Smooth muscle cell (in vitro differentiated cells): ENCODE data around the gene SYTL5. TPM values are rescaled to one million over a fixed set of nuclear protein-coding genes. Genes with fewer than 3 reads are reported as not detected.
"Not testable (repeated sequence)": the region's sequence is repeated elsewhere in the genome, so short reads cannot be mapped to it uniquely, and the experiment has no call there.

Source experiments
- DNase-seq: peaks from one replicate; lab custom pipeline; 2025; ENCODE audit not compliant: unreplicated experiment; lab: John Stamatoyannopoulos, UW
- H2AFZ ChIP-seq: fragments of 200-600 bp; sonication (generic); 2 replicates; pipeline ENCODE4 v1.6.0; 2016; ENCODE audit warnings: antibody characterized with exemption, low read depth, mild to moderate bottlenecking
- H3F3A ChIP-seq: fragments of 200-600 bp; sonication (generic); 2 replicates; pipeline ENCODE4 v1.6.0; 2017; ENCODE audit warnings: antibody characterized with exemption, low read depth
- H3K27ac ChIP-seq: fragments of 200-600 bp; sonication (generic); 2 replicates; pipeline ENCODE4 v1.5.1; 2016; ENCODE audit warnings: low read depth, mild to moderate bottlenecking
- H3K27me3 ChIP-seq: fragments of 200-600 bp; sonication (generic); 2 replicates; pipeline ENCODE4 v1.6.1; 2016; ENCODE audit warnings: low read depth, mild to moderate bottlenecking
- H3K36me3 ChIP-seq: fragments of 200-600 bp; sonication (generic); 2 replicates; pipeline ENCODE4 v1.5.1; 2016; ENCODE audit warnings: low read depth
- H3K4me1 ChIP-seq: fragments of 200-600 bp; sonication (generic); 2 replicates; pipeline ENCODE4 v1.5.1; 2016; ENCODE audit warnings: low read depth
- H3K4me2 ChIP-seq: fragments of 200-600 bp; sonication (generic); 2 replicates; pipeline ENCODE4 v1.6.0; 2016; ENCODE audit warnings: mild to moderate bottlenecking
- H3K4me3 ChIP-seq: fragments of 200-600 bp; sonication (generic); 2 replicates; pipeline ENCODE4 v1.5.1; 2016; ENCODE audit warnings: mild to moderate bottlenecking
- H3K79me2 ChIP-seq: fragments of 200-600 bp; sonication (generic); 2 replicates; pipeline ENCODE4 v1.6.0; 2016; ENCODE audit warnings: low read depth, mild to moderate bottlenecking
- H3K9ac ChIP-seq: fragments of 200-600 bp; sonication (generic); 2 replicates; pipeline ENCODE4 v1.6.0; 2016; ENCODE audit warnings: low read depth
- H3K9me3 ChIP-seq: fragments of 200-600 bp; sonication (generic); replicated peaks from 2 replicates; pipeline ENCODE4 v1.5.1; 2016; ENCODE audit warnings: low read depth
- H4K20me1 ChIP-seq: fragments of 200-600 bp; sonication (generic); 2 replicates; pipeline ENCODE4 v1.6.0; 2016; ENCODE audit warnings: low read depth
- WGBS: methylation state at CpG from one replicate; pipeline ENCODE4 v1.1.7; 2016; ENCODE audit warnings: low lambda C conversion rate; 5-methylcytosine and 5-hydroxymethylcytosine counted together
- polyA plus RNA-seq: library from polyadenylated mRNA; unstranded; fragments of >200 nt; fragmentation: Nextera tagmentation; extraction: Ambion mirVana; gene quantifications from 2 replicates; pipeline ENCODE4 v1.2.1, GENCODE V29; 2016
- total RNA-seq: library from RNA; depleted of rRNA; stranded (reverse); fragments of >200 nt; gene quantifications from 2 replicates; pipeline ENCODE4 v1.2.3, GENCODE V29; 2014
- TF ChIP-seq, protein P1 (sequence below): fragments of 200-600 bp; sonication (generic); IDR thresholded peaks from 2 replicates; pipeline ENCODE4 v1.5.1; 2017; ENCODE audit warnings: borderline replicate concordance, mild to moderate bottlenecking, antibody characterized with exemption; ENCODE audit not compliant: insufficient read depth, poor library complexity, severe bottlenecking

Gene SYTL5
- total and polyA plus RNA-seq, 2 experiments from 2014 or later = 0.27 to 2.3 TPM

DNA sequence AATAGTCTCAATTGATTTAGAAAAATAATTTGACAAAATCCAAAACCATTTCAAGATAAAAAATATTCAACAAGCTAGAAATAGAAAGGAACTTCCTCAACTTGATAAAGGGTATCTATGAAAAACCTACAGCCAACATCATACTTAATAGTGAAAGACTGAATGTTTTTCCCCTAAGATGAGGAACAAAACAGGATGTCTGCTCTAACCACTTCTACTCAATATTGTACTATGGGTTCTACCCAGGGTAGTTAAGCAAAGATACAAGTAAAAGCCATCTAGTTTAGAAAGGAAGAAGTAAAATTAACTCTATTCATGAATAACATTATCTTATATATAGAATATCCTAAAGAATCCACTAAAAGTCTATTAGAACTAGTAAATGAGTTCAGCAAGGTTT, 21.5 kb upstream of the SYTL5 start:
- no peaks in the 10 kb centered on the region for H3F3A ChIP-seq
- no peaks in the 10 kb centered on the region for H3K36me3 ChIP-seq
- no peaks in the 10 kb centered on the region for H3K27me3 ChIP-seq
- DNase-seq = no peak
- H3K79me2 ChIP-seq = no peaks in the 10 kb centered on the region
- no peak overlapping the region for H3K9ac ChIP-seq
- H4K20me1 ChIP-seq = no peaks in the 10 kb centered on the region
- TF ChIP-seq, protein P1, sequence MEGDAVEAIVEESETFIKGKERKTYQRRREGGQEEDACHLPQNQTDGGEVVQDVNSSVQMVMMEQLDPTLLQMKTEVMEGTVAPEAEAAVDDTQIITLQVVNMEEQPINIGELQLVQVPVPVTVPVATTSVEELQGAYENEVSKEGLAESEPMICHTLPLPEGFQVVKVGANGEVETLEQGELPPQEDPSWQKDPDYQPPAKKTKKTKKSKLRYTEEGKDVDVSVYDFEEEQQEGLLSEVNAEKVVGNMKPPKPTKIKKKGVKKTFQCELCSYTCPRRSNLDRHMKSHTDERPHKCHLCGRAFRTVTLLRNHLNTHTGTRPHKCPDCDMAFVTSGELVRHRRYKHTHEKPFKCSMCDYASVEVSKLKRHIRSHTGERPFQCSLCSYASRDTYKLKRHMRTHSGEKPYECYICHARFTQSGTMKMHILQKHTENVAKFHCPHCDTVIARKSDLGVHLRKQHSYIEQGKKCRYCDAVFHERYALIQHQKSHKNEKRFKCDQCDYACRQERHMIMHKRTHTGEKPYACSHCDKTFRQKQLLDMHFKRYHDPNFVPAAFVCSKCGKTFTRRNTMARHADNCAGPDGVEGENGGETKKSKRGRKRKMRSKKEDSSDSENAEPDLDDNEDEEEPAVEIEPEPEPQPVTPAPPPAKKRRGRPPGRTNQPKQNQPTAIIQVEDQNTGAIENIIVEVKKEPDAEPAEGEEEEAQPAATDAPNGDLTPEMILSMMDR = no peak
- H2AFZ ChIP-seq = no peak overlapping the region
- H3K4me2 ChIP-seq = no peak overlapping the region
- H3K9me3 ChIP-seq = no peaks in the 10 kb centered on the region
- H3K27ac ChIP-seq = no peak overlapping the region
- no peaks in the 10 kb centered on the region for H3K4me1 ChIP-seq
- no peak overlapping the region for H3K4me3 ChIP-seq

DNA sequence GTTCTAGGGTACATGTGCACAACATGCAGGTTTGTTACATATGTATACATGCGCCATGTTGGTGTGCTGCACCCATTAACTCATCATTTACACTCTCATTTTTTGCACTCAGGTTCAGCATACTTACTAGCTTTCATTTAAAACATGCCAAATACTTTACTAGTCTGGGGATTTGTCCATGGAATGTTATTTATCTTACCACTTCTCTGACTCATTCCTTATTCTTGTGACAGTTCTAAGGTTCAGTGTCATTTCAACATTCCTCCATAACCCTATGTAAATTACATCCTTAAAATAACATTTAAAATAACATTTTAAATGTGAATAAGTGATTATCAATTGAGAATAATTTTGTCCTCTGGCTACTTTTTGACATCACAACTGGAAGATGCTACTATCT, 19.5 kb upstream of the SYTL5 start:
- Histone ChIP-seq H3K27ac (peak overlapping the region; percentile 52), H3K9ac (no peak overlapping the region), H3K9me3 (no peaks in the 10 kb centered on the region), H4K20me1 (no peaks in the 10 kb centered on the region), H3K4me3 (no peak overlapping the region), H3K4me1 (no peaks in the 10 kb centered on the region), H3K36me3 (no peaks in the 10 kb centered on the region), H2AFZ (no peak overlapping the region), H3K4me2 (peak overlapping the region; percentile 1), H3K27me3 (no peaks in the 10 kb centered on the region), H3F3A (no peaks in the 10 kb centered on the region), H3K79me2 (no peaks in the 10 kb centered on the region)
- WGBS = 43% methylated on average over 1 of the region's 1 CpG
- TF ChIP-seq, protein P1 = no peak
- no peak for DNase-seq

DNA sequence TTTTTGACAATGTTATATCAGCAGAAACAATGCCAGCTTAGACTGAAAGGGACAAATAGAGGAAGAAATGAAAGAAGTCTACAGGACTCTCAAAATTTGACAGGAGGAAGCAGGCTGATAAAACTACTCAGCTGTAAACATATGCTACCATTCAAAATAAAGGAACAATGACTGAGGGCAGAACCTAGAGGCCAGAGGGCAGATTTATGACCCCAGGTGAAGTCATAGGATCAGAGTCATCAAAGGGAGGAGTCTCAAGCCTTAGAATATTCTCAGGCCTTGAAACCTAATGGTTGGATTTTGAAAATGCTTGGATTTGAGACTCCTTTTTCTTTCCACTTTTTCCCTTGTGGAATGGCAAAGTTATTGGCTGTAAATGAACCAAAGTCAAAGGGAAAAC, 17.0 kb upstream of the SYTL5 start:
- no peak overlapping the region for H2AFZ ChIP-seq
- H4K20me1 ChIP-seq = no peaks in the 10 kb centered on the region
- H3F3A ChIP-seq = no peaks in the 10 kb centered on the region
- DNase-seq = no peak
- no peak overlapping the region for H3K9ac ChIP-seq
- TF ChIP-seq, protein P1 = no peak
- H3K4me2 ChIP-seq = no peak overlapping the region
- H3K4me1 ChIP-seq = no peaks in the 10 kb centered on the region
- no peaks in the 10 kb centered on the region for H3K9me3 ChIP-seq
- no peaks in the 10 kb centered on the region for H3K27me3 ChIP-seq
- H3K4me3 ChIP-seq = no peak overlapping the region
- no peaks in the 10 kb centered on the region for H3K36me3 ChIP-seq
- H3K79me2 ChIP-seq = no peaks in the 10 kb centered on the region
- no peak overlapping the region for H3K27ac ChIP-seq

DNA sequence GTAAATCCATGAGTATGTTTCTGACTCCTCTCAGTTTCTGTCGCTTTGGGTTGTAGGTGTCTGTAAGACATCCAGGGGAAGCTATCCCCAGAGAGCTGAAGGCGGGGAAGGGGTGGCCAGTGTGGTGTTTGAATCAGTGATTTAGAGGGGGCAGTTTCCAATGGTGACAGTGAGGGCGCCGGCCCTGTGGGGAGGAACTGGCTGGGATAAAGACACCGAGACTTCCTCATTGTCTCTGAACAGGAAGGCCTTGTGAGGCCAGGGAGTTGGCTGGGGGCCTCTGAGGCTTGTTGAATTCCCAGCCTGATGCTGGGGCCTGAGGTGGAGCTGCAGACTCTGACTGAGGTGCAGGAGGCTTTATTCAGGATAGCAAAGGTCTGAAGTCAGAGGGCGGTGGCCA, 15.1 kb upstream of the SYTL5 start:
- H3K4me3 ChIP-seq, H3K4me2 ChIP-seq, H3K9me3 ChIP-seq, H3K4me1 ChIP-seq, H4K20me1 ChIP-seq, H3K36me3 ChIP-seq, H3F3A ChIP-seq, H3K79me2 ChIP-seq, DNase-seq, H3K9ac ChIP-seq, H2AFZ ChIP-seq, H3K27me3 ChIP-seq, H3K27ac ChIP-seq: not testable (repeated sequence)
- WGBS = 72% methylated on average over 5 of the region's 6 CpGs
